KMS-11 (cell line): ENCODE results near the gene IL18.
"Not testable (repeated sequence)": the region's sequence is repeated elsewhere in the genome, so short reads cannot be mapped to it uniquely, and the experiment has no call there.

Source experiments
- H2AFZ ChIP-seq: fragments of 200-600 bp; sonication (generic); 2 replicates; pipeline ENCODE4 v1.6.1; 2016; ENCODE audit warnings: antibody characterized with exemption, mixed run types, low read depth
- H3K27ac ChIP-seq: fragments of 200-600 bp; sonication (generic); 2 replicates; pipeline ENCODE4 v1.6.1; 2016; ENCODE audit warnings: mild to moderate bottlenecking, mixed run types
- H3K27me3 ChIP-seq: fragments of 200-600 bp; sonication (generic); 2 replicates; pipeline ENCODE4 v1.6.1; 2017; ENCODE audit warnings: mild to moderate bottlenecking, low read depth, mixed run types, moderate library complexity; ENCODE audit not compliant: insufficient read depth
- H3K36me3 ChIP-seq: fragments of 200-600 bp; sonication (generic); 2 replicates; pipeline ENCODE4 v1.6.1; 2017; ENCODE audit warnings: mild to moderate bottlenecking, mixed run types; ENCODE audit not compliant: insufficient read depth
- H3K4me1 ChIP-seq: fragments of 200-600 bp; sonication (generic); 2 replicates; pipeline ENCODE4 v1.6.1; 2016; ENCODE audit warnings: mild to moderate bottlenecking, low read depth, mixed run types; ENCODE audit not compliant: poor library complexity, severe bottlenecking
- H3K4me2 ChIP-seq: fragments of 200-600 bp; sonication (generic); 2 replicates; pipeline ENCODE4 v1.7.0; 2016; ENCODE audit warnings: mild to moderate bottlenecking, mixed run types
- H3K4me3 ChIP-seq: fragments of 200-600 bp; sonication (generic); IDR thresholded peaks from 2 replicates; pipeline ENCODE4 v1.6.1; 2017; ENCODE audit warnings: low read depth, low read length, mixed read lengths; ENCODE audit not compliant: insufficient read depth
- H3K79me2 ChIP-seq: fragments of 200-600 bp; sonication (generic); 2 replicates; pipeline ENCODE4 v1.6.1; 2016; ENCODE audit warnings: low read depth, mixed run types; ENCODE audit not compliant: insufficient read depth
- H3K9ac ChIP-seq: fragments of 200-600 bp; sonication (generic); 2 replicates; pipeline ENCODE4 v1.6.1; 2016; ENCODE audit warnings: mild to moderate bottlenecking, mixed run types
- H4K20me1 ChIP-seq: fragments of 200-600 bp; sonication (generic); 2 replicates; pipeline ENCODE4 v1.6.1; 2016; ENCODE audit warnings: mild to moderate bottlenecking, mixed run types; ENCODE audit not compliant: insufficient read depth
- TF ChIP-seq, protein P1 (sequence below): fragments of 200-600 bp; sonication (generic); conservative IDR thresholded peaks from 2 replicates; pipeline ENCODE4 v1.6.1; 2017; ENCODE audit warnings: low read depth, mild to moderate bottlenecking, antibody characterized with exemption, low read length, moderate library complexity, mixed read lengths

Gene IL18

DNA sequence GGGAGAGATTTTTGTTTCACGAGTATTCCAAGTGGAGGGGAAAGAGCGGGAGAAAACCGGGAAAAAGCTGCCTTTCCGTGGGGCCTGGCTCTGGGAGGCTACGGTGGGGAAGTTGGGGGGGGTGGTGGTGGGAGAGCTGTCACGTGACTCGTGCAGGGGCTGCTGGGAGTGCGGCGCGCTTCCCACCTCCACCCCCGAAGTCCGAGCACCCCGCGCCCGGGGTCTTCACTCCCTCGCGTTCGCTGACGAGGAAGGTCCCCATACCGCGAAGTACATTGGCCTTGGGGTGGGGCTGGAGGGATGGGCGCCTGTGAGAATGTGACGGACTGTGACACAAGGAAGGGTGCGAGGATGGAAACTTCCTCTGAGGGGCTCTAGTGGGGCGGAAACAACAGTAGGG lies 3.3 kb upstream of the IL18 start, which contains the start of gene TEX12:
TSS of gene TEX12 (plus strand) at position 228 of the 400 bp plus-strand sequence. CDS start 1,897 bp downstream, outside the sequence.
- Histone ChIP-seq H3K4me2 (no peak within 1 kb of the TSS), H3K4me1 (no peaks in the 10 kb centered on the region), H3K27me3 (no peaks in the 10 kb centered on the region), H2AFZ (no peak within 1 kb of the TSS), H3K4me3 (no peak within 1 kb of the TSS), H3K27ac (no peak within 1 kb of the TSS), H3K9ac (no peak within 1 kb of the TSS), H4K20me1 (no peaks in the 10 kb centered on the region), H3K79me2 (no peaks in the 10 kb centered on the region), H3K36me3 (no peaks in the 10 kb centered on the region)
- TF ChIP-seq, protein P1, sequence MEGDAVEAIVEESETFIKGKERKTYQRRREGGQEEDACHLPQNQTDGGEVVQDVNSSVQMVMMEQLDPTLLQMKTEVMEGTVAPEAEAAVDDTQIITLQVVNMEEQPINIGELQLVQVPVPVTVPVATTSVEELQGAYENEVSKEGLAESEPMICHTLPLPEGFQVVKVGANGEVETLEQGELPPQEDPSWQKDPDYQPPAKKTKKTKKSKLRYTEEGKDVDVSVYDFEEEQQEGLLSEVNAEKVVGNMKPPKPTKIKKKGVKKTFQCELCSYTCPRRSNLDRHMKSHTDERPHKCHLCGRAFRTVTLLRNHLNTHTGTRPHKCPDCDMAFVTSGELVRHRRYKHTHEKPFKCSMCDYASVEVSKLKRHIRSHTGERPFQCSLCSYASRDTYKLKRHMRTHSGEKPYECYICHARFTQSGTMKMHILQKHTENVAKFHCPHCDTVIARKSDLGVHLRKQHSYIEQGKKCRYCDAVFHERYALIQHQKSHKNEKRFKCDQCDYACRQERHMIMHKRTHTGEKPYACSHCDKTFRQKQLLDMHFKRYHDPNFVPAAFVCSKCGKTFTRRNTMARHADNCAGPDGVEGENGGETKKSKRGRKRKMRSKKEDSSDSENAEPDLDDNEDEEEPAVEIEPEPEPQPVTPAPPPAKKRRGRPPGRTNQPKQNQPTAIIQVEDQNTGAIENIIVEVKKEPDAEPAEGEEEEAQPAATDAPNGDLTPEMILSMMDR = no peak

DNA sequence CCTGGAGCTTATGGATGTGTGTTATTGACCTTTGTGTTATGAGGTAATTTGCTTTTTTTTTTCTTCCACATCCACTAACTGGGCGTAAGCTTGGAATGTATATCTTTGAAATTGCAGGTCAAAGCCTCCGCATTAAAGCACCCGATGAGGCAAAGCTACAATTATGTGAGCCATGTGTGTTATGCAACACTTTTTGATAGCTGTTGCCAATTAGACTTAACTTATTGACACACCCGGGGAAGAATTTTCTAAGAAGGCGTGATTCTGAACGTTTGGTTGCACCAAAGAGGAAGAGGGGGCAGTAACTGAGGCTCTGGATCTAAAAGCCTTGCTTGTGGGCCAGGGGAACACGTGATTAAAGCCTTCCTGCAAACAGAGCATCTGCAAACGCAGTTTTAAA lies 2.7 kb upstream of the IL18 start:
- Histone ChIP-seq H3K4me2 (no peak overlapping the region), H2AFZ (no peak overlapping the region), H3K27ac (no peak overlapping the region)

DNA sequence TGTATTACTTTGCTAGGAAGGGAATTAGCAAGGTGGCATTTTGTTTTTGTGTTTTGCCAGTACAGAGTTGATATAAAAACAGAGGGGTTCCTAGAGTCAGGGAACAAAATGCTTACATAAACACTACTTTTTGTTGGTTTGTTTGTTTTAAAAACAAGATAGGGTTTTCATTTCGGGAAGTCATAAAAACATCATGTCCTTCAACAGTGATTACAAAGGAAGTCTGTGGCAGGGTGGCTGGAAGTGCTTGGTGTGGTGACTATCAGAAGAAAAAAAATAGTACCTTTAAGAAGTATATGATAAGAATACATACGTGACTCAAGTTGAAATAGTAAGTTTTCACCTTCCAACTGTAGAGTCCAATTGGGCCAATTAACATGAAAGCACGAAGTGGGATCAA lies 1.2 kb upstream of the IL18 start:
- H4K20me1 ChIP-seq = no peaks in the 10 kb centered on the region
- H3K4me2 ChIP-seq = no peak overlapping the region
- no peaks in the 10 kb centered on the region for H3K27me3 ChIP-seq
- H3K27ac ChIP-seq = no peak overlapping the region
- H3K36me3 ChIP-seq = no peaks in the 10 kb centered on the region
- H2AFZ ChIP-seq = no peak overlapping the region
- TF ChIP-seq, protein P1 = no peak
- H3K9ac ChIP-seq = no peak overlapping the region
- no peaks in the 10 kb centered on the region for H3K79me2 ChIP-seq
- H3K4me3 ChIP-seq = no peak overlapping the region
- no peaks in the 10 kb centered on the region for H3K4me1 ChIP-seq

More for the DNA sequence above, 2.7 kb upstream of the IL18 start:
- TF ChIP-seq, protein P1 = no peak
- H3K4me1 ChIP-seq = no peaks in the 10 kb centered on the region
- no peak overlapping the region for H3K4me3 ChIP-seq
- no peak overlapping the region for H3K9ac ChIP-seq
- H3K36me3 ChIP-seq = no peaks in the 10 kb centered on the region
- no peaks in the 10 kb centered on the region for H3K27me3 ChIP-seq
- H4K20me1 ChIP-seq = no peaks in the 10 kb centered on the region
- H3K79me2 ChIP-seq = no peaks in the 10 kb centered on the region

DNA sequence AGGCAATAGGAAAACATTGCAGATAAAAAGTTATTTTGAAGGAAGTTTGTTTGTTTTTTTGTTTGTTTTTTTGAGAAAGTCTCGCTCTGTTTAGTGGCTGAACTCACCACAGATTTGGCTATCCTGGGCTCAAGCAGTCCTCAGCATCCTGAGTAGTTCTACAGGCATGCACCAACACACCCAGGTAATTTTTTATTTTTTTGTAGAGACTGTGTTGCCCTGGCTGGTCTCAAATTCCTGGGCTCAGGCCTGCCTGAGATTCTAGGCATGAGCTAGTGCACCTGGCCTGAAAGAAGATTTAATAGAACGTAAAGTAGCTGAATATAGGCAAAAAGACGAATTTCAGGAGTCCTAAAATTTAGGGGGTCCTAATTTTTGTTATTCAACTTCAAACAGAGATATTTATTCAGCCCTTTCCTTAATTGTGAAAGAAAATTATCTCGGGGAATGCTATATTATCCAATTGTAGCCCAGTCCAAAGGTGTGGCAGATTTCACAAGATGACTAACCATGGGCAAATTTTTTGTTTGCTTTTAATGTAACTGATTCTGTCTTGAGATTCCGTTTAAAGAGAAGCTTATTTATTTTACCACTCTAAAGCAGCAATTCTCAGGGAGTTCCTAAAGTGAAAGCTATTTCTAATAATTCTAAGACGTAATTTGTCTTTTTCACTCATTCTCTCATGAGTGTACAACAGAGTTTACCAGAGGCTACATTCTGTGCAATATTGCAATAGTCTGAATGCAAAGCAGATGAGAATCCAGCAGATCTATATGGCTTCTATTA lies 940 bp downstream of the IL18 start:
- H3K4me3 ChIP-seq = no peak overlapping the region
- no peak overlapping the region for H3K27ac ChIP-seq
- no peak overlapping the region for H2AFZ ChIP-seq
- H3K36me3 ChIP-seq = no peaks in the 10 kb centered on the region
- H4K20me1 ChIP-seq = no peaks in the 10 kb centered on the region
- H3K4me2 ChIP-seq = no peak overlapping the region
- no peak overlapping the region for H3K9ac ChIP-seq
- TF ChIP-seq, protein P1 = no peak
- H3K79me2 ChIP-seq = no peaks in the 10 kb centered on the region
- H3K4me1 ChIP-seq = peaks cover 4% of the 10 kb centered on the region
- H3K27me3 ChIP-seq = no peaks in the 10 kb centered on the region

DNA sequence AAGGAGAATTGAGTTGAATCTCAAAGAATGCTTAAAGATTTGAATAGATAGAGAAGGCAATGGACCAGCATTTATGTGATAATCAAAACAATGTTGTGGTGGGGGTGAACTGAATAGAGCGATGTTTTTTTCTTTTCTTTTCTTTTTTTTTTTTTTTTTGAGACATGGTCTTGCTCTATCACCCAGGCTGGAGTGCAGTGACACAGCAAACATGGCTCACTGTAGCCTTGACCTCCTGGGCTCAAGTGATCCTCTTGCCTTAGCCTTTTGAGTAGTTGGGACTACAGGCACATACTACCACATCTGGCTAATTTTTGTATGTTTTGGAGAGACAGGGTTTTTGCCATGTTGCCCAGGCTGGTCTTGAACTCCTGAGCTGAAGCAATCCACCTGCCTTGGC lies 1.7 kb downstream of the IL18 start:
- not testable (repeated sequence) for H3K4me3 ChIP-seq, H3K27me3 ChIP-seq, H3K79me2 ChIP-seq, H3K4me2 ChIP-seq, H2AFZ ChIP-seq, H3K36me3 ChIP-seq, H3K4me1 ChIP-seq, H4K20me1 ChIP-seq, H3K9ac ChIP-seq, H3K27ac ChIP-seq
